Neutrophil (primary cell): Measurements from ENCODE around the gene FCER1G.

Experiments
- H3K27ac ChIP-seq: fragments of 200-600 bp; sonication (generic); 2 replicates; pipeline ENCODE4 v1.5.1; 2016; ENCODE audit warnings: mild to moderate bottlenecking, moderate library complexity
- H3K27me3 ChIP-seq: fragments of 200-600 bp; sonication (generic); 2 replicates; pipeline ENCODE4 v1.6.0; 2016; ENCODE audit warnings: mild to moderate bottlenecking
- H3K36me3 ChIP-seq: fragments of 200-600 bp; sonication (generic); 2 replicates; pipeline ENCODE4 v1.5.1; 2017
- H3K4me1 ChIP-seq, 2 experiments: fragments of 200-600 bp in 1 of 2; sonication (generic) in 1 of 2; 1 replicate in 1 of 2; 2 replicates in 1 of 2; pipeline versions ENCODE4 v1.5.1 to v1.6.1; 2013 to 2016; ENCODE audit warnings: low read depth in 1 of 2, low read length in 1 of 2, mild to moderate bottlenecking in 1 of 2, moderate library complexity in 1 of 2; ENCODE audit not compliant: control insufficient read depth in 1 of 2, insufficient read depth in 1 of 2
- H3K4me3 ChIP-seq, 2 experiments: fragments of 200-600 bp in 1 of 2; sonication (generic) in 1 of 2; 1 replicate in 1 of 2; 2 replicates in 1 of 2; pipeline ENCODE4 v1.5.1; 2013 to 2016; ENCODE audit warnings: low read depth in 1 of 2, low read length in 1 of 2, mild to moderate bottlenecking in 1 of 2, moderate library complexity in 1 of 2
- H3K9me3 ChIP-seq: fragments of 200-600 bp; sonication (generic); 2 replicates; pipeline ENCODE4 v1.5.1; 2016
- TF ChIP-seq, protein P1 (sequence below): fragments of 200-600 bp; sonication (generic); IDR thresholded peaks from 2 replicates; pipeline ENCODE4 v1.5.1; 2016; ENCODE audit warnings: antibody characterized with exemption

Gene FCER1G

DNA sequence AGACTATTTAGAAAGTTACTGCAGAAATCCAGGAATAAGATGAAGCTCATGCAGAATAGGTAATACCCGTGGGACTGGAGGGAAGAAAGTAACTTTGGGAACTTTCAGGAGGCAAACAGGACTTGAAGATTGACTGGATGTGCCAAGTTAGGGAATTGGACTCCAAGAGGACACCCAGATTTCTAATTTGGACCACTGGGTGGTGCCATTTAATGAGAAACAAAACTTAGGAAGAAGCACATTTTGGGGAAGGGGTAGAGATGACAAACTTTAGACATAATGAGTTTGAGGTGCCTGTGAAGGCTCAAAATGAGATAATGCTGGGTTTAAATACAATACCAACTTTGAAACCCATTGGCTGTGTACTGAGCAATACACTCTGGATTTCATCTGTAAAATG lies 34.5 kb upstream of the FCER1G start:
- H3K4me1 ChIP-seq = peaks cover 35 to 36% of the 10 kb centered on the region in 2 experiments
- no peak overlapping the region for H3K4me3 ChIP-seq
- H3K36me3 ChIP-seq = no peaks in the 10 kb centered on the region
- TF ChIP-seq, protein P1, sequence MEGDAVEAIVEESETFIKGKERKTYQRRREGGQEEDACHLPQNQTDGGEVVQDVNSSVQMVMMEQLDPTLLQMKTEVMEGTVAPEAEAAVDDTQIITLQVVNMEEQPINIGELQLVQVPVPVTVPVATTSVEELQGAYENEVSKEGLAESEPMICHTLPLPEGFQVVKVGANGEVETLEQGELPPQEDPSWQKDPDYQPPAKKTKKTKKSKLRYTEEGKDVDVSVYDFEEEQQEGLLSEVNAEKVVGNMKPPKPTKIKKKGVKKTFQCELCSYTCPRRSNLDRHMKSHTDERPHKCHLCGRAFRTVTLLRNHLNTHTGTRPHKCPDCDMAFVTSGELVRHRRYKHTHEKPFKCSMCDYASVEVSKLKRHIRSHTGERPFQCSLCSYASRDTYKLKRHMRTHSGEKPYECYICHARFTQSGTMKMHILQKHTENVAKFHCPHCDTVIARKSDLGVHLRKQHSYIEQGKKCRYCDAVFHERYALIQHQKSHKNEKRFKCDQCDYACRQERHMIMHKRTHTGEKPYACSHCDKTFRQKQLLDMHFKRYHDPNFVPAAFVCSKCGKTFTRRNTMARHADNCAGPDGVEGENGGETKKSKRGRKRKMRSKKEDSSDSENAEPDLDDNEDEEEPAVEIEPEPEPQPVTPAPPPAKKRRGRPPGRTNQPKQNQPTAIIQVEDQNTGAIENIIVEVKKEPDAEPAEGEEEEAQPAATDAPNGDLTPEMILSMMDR = no peak
- H3K9me3 ChIP-seq = no peaks in the 10 kb centered on the region
- H3K27me3 ChIP-seq = no peaks in the 10 kb centered on the region
- no peak overlapping the region for H3K27ac ChIP-seq

GRCh38 chr1:161182214-161182613 lies 32.9 kb upstream of the FCER1G start:
- Histone ChIP-seq H3K27me3 (no peaks in the 10 kb centered on the region), H3K4me3 (no peak overlapping the region), H3K9me3 (no peaks in the 10 kb centered on the region), H3K4me1 (peaks cover 33 to 35% of the 10 kb centered on the region in 2 experiments), H3K36me3 (no peaks in the 10 kb centered on the region), H3K27ac (no peak overlapping the region)
- TF ChIP-seq, protein P1 = no peak

DNA sequence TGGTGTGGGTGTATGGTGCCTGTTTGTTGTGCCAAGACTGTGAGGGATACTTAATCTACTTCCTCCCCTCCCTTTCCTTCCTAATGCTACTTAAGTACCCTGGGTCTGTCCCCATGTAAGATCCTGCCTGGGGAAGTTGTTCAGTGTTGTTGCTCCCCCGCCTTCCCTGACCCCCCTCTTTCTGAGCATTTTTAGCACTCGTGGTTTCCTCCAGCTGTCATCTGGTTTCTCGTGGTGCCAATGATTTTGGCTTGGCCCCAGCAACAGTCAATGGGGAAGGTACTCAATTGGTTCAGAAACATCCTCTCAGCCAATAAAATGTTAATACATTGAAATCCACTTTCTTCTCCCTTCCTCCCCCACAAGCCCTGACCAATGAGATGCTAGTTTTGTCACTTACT lies 29.8 kb upstream of the FCER1G start:
- H3K27ac ChIP-seq = peak overlapping the region; percentile 89
- peak overlapping the region in 1 of 2 experiments; percentile 31 for H3K4me3 ChIP-seq
- H3K27me3 ChIP-seq = no peaks in the 10 kb centered on the region
- peaks cover 24 to 28% of the 10 kb centered on the region in 2 experiments for H3K4me1 ChIP-seq
- TF ChIP-seq, protein P1 = no peak
- H3K9me3 ChIP-seq = no peaks in the 10 kb centered on the region
- H3K36me3 ChIP-seq = no peaks in the 10 kb centered on the region

DNA sequence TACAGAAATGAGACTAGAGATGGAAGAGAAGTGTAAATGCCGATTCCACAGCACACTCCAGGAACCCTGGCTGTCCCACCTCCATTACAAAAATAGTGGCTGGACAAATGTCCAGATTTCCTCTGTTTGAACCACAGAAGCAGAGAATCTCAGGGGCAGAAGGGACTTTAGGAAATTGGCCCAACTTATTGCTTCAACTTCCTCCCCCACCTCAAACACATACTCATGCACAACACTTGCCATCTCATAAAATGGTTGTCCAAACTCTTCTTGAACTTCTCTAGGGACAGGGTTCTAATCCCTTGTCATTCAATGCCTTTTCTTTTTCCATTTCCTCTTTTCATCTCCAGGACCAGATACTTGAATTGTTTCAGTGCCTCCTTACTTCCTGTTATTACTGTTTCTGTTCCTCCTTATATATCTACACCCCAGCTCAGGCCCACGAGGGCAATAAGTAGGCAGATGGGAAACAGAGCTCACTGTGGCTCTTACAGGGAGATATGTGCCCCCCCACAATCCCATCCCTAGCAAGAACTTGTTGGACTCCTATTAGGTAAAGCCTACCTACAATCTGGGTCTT lies 29.3 kb upstream of the FCER1G start:
- Histone ChIP-seq H3K27ac (peak overlapping the region; percentile 89), H3K4me3 (peak overlapping the region in 1 of 2 experiments; percentile 31), H3K36me3 (no peaks in the 10 kb centered on the region), H3K9me3 (no peaks in the 10 kb centered on the region), H3K4me1 (peaks cover 24 to 28% of the 10 kb centered on the region in 2 experiments), H3K27me3 (no peaks in the 10 kb centered on the region)
- TF ChIP-seq, protein P1 = no peak

- H3K4me1 ChIP-seq = peaks cover 28 to 29% of the 10 kb centered on the region in 2 experiments
- H3K4me3 ChIP-seq = no peak overlapping the region
- H3K36me3 ChIP-seq = no peaks in the 10 kb centered on the region
- TF ChIP-seq, protein P1 = no peak
- no peaks in the 10 kb centered on the region for H3K9me3 ChIP-seq
- no peak overlapping the region for H3K27ac ChIP-seq
- no peaks in the 10 kb centered on the region for H3K27me3 ChIP-seq
Measured at GRCh38 chr1:161187311-161187710, 27.8 kb upstream of the FCER1G start.
